Measurements from ENCODE around the gene PNMA3.
"Not testable (repeated sequence)": the region's sequence is repeated elsewhere in the genome, so short reads cannot be mapped to it uniquely, and the experiment has no call there.

PNMA3 gene

DNA sequence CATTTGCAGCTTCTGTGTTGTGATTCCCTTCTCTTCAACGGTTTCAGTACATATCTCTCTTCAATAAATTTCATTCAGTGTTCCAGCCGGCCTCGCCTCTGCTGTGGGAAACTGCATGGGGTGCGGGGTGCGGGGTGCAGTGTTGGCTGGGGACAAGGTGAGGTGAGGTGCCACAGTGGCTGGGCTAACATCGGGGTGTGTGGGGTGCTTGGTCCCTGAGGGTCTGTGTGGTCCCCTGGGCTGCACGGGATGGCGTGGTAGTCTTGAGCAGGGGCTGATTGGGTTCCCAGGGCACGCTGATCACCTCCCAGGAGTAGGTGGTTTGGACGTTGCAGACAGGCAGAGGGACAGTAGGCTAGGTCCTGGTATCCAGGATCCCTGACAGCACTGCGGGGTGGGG, 18.7 kb downstream of the PNMA3 start:
- DNase-seq, result no peak

DNA sequence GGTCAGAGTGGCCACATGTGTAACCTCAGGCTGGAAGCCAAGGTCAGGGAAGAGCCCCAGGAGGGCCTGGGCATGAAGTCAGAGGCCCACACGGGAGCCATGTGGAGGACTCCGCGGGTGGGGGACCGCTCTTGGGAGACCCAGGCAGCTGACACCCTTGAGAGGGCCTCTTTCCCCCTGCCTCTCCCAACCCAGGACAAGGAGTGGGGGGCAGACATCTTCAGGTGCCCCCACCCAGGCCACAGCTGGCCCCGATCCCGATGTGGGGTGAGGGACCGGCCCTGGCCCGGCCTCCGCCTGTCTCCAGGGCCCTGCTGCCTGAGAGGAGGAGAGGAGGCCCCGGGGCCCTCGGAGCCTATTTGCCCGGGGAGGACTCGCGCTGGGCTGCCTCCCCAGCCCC, 19.1 kb downstream of the PNMA3 start:
- no peak for DNase-seq

DNA sequence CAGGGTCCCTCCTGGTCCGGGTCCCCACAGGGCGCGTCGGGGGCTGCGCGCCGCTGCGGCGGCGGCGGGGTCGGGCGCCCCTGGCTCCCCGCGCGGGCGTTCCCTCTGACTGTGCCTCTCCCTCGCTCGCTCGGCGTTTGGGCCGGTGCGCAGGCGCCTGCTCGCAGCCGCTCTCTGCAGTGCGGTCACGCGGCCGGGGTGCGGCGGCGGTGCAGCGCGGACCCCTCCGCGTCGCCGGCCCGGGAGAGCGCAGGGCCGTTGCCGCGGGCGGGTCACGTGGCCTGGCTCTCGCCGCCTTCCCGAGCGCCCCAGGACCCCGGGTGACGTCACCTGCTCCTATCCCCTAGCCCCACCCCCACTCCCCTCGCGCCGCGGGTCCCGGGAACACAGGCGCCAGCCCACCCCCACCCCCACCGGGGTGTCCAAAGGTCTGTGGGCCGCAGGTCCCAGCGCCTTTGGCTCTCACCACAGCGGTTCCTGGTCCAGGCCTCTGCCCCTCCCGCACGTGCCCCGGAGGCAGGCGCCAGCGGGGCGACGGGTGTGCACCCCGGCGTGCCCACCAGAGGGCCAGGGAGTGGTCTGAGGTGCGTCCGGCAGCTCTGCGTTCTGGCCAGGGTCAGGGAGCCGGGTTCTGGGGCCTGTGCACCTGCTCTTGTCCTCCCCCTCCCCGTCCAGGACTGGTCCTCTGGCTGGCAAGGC, 21.3 kb downstream of the PNMA3 start:
- not testable (repeated sequence) for DNase-seq

DNA sequence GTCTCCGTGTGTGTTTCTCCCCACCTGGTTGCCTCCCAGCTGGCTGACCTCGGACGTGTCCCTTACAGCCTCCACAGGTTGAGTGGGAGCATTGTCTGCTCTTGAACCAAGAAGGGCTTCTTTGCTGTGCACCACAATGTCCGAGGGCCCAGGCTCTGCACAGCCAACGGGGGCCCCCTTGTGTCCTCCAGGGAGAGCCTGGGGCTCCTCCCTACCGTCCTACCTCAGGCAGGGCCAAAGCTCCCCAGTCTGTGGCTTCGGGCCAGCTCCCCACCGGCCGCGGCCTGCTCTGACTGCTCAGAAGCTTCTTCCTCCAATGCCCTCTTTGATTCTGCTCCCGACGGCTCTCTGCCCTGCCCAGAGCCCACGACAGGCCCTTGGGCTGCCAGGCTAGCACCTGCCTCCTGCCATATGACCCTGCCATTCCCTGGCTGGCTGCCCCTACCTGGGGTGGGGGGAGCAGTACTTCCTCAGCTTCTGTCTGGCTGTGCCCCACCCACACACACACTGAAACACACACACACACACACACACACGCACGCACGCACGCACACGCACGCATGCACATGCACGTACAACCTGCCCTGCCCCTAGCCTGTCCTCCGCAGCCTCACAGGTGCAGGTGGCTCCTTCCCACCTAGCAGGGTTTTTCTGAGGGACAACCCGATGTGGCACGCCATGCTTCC, 27.1 kb downstream of the PNMA3 start:
- DNase-seq, result not testable (repeated sequence)

DNA sequence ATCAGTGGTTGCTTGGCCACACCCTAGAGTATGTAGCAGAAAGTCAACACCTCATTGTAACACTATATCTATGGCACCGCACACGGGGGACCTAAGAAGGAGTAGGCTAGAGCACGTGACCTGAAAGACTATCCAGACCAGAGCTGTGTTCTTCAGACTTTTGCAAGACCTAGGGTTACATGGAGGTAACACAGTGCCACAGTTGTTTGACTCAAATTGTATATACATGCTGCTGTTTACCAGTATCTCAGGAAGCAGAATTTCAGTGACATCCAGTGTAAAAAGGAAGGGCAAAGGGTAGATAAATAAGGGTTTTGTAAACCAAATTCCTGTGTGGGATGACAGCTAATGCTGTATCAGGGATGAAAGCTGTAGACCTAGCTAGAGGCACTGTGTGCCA, 46.1 kb downstream of the PNMA3 start:
- no peak for DNase-seq

DNA sequence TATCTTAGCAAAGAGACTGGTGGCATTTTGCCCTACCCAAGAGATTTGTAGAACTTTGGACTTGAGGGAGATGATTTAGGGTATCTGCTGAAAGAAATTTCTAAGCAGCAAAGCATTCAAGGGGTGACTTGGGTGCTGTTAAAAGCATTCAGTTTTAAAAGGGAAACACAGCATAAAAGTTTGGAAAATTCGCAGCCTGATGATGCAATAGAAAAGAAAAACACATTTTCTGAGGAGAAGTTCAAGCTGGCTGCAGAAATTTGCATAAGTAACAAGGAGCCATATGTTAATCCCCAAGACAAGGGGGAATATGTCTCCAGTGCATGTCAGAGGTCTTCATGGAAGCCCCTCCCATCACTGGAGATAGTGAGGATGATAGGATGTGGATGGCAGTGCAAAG, 48.7 kb downstream of the PNMA3 start:
- not testable (repeated sequence) for DNase-seq

DNA sequence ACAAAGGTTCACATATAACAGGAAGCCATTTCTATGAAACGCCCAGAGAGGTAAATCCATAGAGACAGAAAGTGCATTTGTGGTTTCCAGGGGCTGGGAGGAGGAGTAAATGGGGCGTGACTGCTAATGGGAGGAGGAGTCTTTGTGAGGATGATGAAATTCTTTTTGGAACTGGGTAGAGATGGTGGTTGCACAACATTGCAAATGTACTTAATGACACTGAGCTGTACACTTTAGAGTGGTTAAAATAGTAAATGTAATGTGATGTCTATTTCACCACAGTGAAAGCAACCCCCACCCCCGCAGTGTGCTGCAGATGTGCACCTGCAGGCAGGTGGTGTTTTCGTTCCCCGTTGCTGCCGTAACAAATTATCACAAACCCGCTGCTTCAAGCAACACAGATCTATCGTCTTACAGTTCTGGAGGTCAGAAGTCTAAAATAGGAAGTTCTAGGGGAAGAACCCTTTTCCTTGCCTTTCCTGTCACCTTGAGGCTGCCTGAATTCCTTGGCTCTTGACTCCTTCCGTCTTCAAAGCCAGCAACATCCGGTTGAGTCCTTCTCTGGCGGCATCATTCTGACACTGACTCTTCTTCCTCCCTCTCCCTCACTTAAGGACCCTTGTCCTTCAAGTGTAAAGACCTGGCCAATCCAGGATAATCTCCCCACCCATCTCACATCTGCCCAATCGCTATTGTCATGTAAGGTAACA, 50.0 kb downstream of the PNMA3 start:
- not testable (repeated sequence) for DNase-seq
